HG03060 (cell line): ENCODE results near the gene NCAPH2.

Experiments used
- ATAC-seq: cut with Tn5 transposase; IDR thresholded peaks from one replicate; pipeline ENCODE4 v1.9.1; 2021; ENCODE audit warnings: low read depth, moderate number of reproducible peaks; ENCODE audit not compliant: unreplicated experiment

Gene NCAPH2

DNA sequence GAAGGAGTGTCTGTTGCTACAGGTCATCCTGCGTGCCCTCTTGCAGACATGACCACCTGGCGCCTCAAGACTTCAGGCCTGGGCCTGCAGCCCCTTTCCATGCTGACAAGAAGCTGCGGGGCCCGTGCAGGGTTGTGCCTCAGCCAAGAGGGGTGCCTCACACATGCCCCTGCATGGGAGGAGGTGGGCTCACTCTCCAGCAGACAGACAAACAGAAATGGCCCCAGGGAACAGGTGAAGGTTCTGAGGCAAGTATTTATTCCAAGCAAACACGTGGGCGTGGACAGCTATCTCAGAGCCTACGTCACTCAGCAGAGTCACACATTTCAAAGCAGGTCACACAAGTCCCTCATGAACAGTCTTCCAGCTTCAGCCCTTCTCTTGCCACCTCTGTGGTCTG, 60.6 kb downstream of the NCAPH2 start:
- no peak for ATAC-seq

DNA sequence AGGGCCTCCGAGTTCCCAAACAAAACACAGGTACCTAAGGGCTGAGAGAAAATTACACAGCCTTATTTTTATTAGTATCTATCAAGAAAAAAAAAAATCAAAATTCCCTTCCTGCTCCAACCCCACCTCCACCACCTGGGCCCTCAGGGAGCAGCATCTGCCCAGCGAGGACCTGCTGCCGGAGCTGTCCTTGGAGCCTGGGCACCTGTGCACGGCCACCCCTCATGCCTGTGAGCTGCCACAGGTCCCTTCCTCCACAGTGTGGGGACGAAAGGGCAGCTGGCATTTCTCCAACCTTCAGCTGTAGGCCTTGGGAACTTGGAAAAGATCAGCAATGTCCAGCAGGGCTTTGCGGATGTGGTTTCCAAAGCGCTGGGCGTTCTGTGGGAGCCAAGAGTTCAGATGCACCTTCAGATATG, 61.0 kb downstream of the NCAPH2 start:
- no peak for ATAC-seq

DNA sequence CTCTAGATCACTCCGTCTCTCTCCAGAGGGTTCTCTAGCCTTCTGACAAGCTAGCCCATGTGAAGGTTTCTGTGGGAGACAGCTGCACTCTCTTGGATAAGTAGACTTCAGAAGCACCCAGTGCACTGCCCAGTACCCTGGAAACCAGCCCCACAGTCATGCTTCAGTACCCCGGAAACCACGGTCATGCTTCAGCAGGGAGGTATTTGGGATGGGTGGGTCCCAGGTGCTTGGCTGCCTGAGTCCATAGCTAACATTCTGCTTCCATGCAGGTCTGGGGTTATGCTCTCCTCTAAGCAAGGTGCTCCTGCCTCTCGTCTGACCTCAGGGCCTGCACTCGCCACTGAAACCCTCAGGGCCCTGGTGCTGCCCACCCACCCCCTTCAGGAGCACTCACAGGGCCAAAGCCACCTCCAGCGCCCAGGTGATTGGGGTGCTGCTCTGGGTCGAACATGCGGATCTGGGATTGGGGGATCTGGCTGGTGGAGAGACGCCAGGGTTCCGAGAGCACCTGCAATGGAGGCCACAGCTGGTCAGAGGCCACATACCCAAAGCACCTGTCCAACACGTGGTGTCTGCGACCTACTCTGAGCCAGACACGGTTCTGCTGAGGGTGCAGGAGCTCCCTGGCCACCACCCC, 62.0 kb downstream of the NCAPH2 start:
- ATAC-seq: no peak

DNA sequence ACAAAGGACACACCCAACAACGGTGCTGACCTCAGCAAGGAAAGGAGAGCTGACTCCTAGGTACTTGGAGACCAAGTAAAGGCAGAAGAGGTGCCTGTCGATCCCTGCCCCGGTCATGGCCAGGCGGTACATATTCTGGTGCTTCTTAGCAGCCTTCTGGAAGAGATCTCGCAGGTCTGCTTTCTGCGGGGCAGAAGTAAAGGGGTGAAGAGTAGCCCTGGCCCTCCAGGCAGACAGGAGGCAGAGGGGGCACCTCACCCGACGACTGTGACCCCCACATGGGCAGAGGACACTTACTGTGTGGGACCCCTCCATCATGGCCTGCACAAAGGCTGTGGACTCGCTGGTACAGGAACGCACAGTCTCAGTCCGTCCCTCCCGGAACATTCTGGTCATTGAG, 62.8 kb downstream of the NCAPH2 start:
- no peak for ATAC-seq

DNA sequence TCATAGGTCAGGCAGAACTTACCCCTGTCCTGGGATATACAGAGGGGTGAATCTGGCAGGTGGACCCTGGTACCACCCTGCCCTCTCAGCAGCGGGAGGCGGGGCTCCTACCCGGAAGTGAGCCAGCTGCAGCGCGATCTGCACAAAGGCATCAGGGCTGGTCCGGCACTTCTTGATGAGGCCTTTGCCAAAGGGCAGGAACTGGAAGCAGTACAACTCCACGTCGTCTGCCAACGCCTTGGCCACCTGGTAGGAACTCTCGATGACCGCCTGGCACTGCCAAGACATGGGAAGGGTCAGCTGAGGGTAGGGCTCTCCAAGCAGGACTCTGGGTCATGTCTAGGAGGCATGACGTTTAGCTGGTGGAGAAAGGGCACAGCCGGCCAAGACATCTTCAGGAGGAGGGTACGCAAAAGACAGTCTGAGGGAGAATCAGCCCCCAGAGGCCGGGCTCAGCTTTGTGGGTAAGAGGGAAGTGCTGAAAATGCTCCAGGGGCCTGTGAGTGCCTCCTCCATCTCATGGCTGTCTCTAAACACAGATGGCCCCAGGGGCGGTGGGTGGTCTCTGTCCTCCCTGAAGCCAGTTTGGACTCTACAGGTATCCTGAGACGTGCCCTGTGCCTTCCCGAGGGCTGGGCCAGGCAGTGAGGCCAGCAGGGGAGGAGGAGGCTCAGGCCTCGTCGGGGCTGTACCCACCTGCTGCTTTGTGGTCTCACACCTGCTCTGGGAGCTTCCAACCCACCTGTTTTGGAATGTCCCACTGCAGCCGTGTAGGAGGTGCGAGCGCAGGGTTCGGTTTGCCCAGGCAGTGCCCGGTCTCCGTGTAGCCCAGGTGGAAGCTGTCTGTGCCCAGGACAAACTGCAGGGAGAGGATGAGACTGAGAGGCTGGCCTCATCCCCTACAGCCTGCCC, 63.5 kb downstream of the NCAPH2 start:
- ATAC-seq: no peak

DNA sequence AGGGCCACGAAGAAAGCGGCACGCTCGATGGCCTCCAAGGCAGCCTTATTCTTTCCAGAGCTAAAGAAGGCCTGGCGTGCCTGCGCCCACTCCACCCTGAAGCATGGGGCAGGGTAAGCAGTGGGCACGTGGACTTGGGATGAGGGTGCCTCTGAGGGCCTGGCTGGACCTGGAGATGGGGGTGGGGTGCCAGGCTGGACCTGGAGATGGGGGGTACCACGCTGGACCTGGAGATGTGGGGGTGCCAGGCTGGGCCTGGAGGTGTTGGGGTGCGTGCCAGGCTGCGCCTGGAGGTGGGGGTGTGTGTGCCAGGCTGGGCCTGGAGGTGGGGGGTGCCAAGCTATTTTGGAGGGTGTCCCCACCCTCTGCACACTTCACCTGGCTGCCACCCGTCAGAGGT, 64.9 kb downstream of the NCAPH2 start:
- ATAC-seq: no peak

DNA sequence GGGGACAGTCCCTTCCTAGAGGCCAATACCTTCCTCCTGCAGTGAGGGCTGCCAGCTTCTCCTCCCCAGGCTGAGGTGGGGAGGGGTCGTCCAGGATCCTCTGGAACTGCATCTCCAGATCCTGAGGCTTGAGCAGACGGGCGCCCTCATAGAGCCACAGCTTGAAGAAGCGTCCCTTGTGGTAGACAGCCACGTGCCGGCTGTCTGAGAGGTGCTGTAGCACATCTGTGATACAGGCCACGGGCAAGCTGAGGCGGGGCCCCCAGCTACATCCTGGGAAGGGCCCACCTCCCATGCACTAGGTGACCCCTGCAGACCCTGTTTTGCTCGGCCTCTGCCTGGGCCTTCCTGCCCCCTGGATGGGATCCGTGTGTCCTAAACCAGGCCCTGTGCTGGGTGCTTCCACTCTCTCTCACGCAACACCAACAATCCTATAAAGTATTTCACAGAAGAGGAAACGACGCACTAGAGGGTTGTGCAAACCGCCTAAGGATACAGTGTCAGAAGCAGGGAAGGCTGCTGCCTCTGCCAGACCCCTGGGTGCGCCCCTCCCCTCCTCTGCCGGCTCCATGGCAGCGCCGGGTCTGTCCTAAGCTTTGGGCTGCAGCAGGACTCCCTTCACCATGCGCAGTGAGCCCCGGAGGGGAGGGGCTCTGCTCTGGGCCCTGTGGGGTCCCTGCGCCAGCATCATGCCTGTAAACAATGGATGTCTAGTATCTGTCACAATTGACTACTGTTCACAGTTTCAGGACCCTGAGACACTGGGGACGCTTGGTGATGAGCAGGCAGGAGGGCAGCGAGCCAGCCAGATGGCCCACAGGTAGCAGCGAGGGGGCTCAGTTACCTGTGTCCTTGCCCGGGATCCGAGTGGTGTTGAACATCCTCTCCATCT, 65.7 kb downstream of the NCAPH2 start:
- ATAC-seq: no peak

DNA sequence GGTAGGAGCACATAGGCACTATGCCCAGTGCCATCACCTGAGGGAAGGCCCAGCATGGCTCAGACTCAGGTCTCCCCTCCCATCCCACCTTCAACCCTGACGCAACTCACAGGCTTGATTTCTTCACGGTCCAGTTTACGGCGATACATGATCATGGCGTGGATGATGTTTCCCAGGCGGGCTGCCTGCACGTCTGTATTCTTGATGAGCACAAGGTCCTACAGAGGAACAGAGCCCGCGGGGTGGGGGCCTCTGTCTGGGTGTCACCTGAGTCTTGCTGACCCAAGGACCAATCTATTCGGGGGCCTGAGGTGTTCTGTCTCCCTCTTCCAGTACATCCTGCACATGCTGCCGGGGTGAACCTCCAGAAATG, 66.3 kb downstream of the NCAPH2 start:
- ATAC-seq: no peak
